IMR-90 (cell line): ENCODE measurements around the gene ADAM23. TPM values are rescaled to one million over a fixed set of nuclear protein-coding genes. Genes with fewer than 3 reads are reported as not detected.

ENCODE experiments used
- ATAC-seq: fragments of 200-7000 bp; cut with Tn5 transposase; 2 replicates; pipeline ENCODE4 v1.9.1; 2020; ENCODE audit warnings: low read depth, mild to moderate bottlenecking, moderate library complexity
- BruUV-seq: library from RNA; stranded (reverse); fragments of 400-500 nt; replicated peaks from 2 replicates; lab custom pipeline; 2021; lab: Mats Ljungman, UMichigan
- CTCF ChIA-PET: fragments of 300-600 bp; formaldehyde crosslinking; extraction: SDS; loops from one replicate; lab custom pipeline; 2021; ENCODE audit warnings: antibody characterized with exemption; lab: Yijun Ruan, JAX
- POLR2A ChIA-PET: fragments of 300-600 bp; sonication (Branson Sonifier 250); formaldehyde crosslinking; loops from one replicate; lab custom pipeline; 2022; ENCODE audit warnings: antibody characterized with exemption; ENCODE audit not compliant: unreplicated experiment; lab: Charles Lee
- DNase-seq: peaks from one replicate; pipeline ENCODE4 v3.0.0; 2013
- H2AFZ ChIP-seq: replicated peaks from 2 replicates; pipeline ENCODE3; 2013; ENCODE audit warnings: low read length, mild to moderate bottlenecking; ENCODE audit not compliant: poor library complexity
- H2AK5ac ChIP-seq: 2 replicates; pipeline ENCODE4 v1.6.1; 2013; ENCODE audit warnings: low read depth, low read length, inconsistent platforms
- H2AK9ac ChIP-seq: replicated peaks from 2 replicates; pipeline ENCODE3; 2013; ENCODE audit warnings: mild to moderate bottlenecking, low read depth, low read length, moderate library complexity; ENCODE audit not compliant: poor library complexity
- H2BK120ac ChIP-seq: 2 replicates; pipeline ENCODE4 v1.6.1; 2013; ENCODE audit warnings: low read depth, low read length, inconsistent platforms
- H2BK15ac ChIP-seq: 3 replicates; pipeline ENCODE4 v1.6.1; 2013; ENCODE audit warnings: low read depth, low read length, inconsistent platforms
- H2BK20ac ChIP-seq: 2 replicates; pipeline ENCODE4 v1.6.1; 2013; ENCODE audit warnings: low read depth, mild to moderate bottlenecking, inconsistent platforms, low read length, moderate library complexity
- H2BK5ac ChIP-seq: 2 replicates; pipeline ENCODE4 v1.6.1; 2013; ENCODE audit warnings: mild to moderate bottlenecking, low read depth, low read length, inconsistent platforms; ENCODE audit not compliant: poor library complexity, severe bottlenecking
- H3K14ac ChIP-seq: replicated peaks from 2 replicates; pipeline ENCODE4 v1.6.1; 2013; ENCODE audit warnings: low read depth, low read length, inconsistent platforms
- H3K18ac ChIP-seq: 2 replicates; pipeline ENCODE4 v1.6.1; 2013; ENCODE audit warnings: low read depth, low read length, control low read depth
- H3K23ac ChIP-seq: 2 replicates; pipeline ENCODE4 v1.6.1; 2013; ENCODE audit warnings: low read depth, low read length, inconsistent platforms
- H3K27ac ChIP-seq: 2 replicates; pipeline ENCODE4 v1.5.1; 2013; ENCODE audit warnings: mild to moderate bottlenecking, control low read depth, low read length; ENCODE audit not compliant: insufficient read depth
- H3K27me3 ChIP-seq: 2 replicates; pipeline ENCODE4 v1.6.1; 2013; ENCODE audit warnings: low read length; ENCODE audit not compliant: control insufficient read depth, insufficient read depth
- H3K36me3 ChIP-seq: 2 replicates; pipeline ENCODE4 v1.6.1; 2013; ENCODE audit warnings: low read length, mixed read lengths; ENCODE audit not compliant: control insufficient read depth, insufficient read depth
- H3K4ac ChIP-seq: 2 replicates; pipeline ENCODE4 v1.6.1; 2013; ENCODE audit warnings: low read depth, low read length, inconsistent platforms
- H3K4me1 ChIP-seq: 2 replicates; pipeline ENCODE4 v1.6.1; 2013; ENCODE audit warnings: low read length, mixed read lengths; ENCODE audit not compliant: control insufficient read depth, insufficient read depth
- H3K4me2 ChIP-seq: 2 replicates; pipeline ENCODE4 v1.6.1; 2013; ENCODE audit warnings: low read depth, mild to moderate bottlenecking, control low read depth, low read length, moderate library complexity
- H3K4me3 ChIP-seq: 2 replicates; pipeline ENCODE4 v1.5.1; 2013; ENCODE audit warnings: low read depth, mild to moderate bottlenecking, control low read depth, low read length, moderate library complexity; ENCODE audit not compliant: insufficient read depth
- H3K56ac ChIP-seq: 2 replicates; pipeline ENCODE4 v1.6.1; 2013; ENCODE audit warnings: low read length, inconsistent platforms; ENCODE audit not compliant: insufficient read depth; ENCODE audit errors: extremely low read depth
- H3K79me1 ChIP-seq, 2 experiments: 2 replicates each; pipeline ENCODE4 v1.6.1; 2013; ENCODE audit warnings: low read length in 2 of 2, inconsistent platforms in 1 of 2, low read depth in 1 of 2
- H3K9ac ChIP-seq: 2 replicates; pipeline ENCODE4 v1.6.1; 2013; ENCODE audit warnings: low read depth, low read length, control low read depth
- H3K9me1 ChIP-seq: 2 replicates; pipeline ENCODE4 v1.6.1; 2013; ENCODE audit warnings: low read length, inconsistent platforms; ENCODE audit not compliant: insufficient read depth
- H3K9me3 ChIP-seq: 2 replicates; pipeline ENCODE4 v1.6.1; 2013; ENCODE audit warnings: low read length; ENCODE audit not compliant: control insufficient read depth, insufficient read depth
- H4K20me1 ChIP-seq: 2 replicates; pipeline ENCODE4 v1.6.1; 2013; ENCODE audit warnings: low read length, inconsistent platforms; ENCODE audit not compliant: insufficient read depth
- H4K5ac ChIP-seq: 2 replicates; pipeline ENCODE4 v1.6.1; 2013; ENCODE audit warnings: mild to moderate bottlenecking, low read depth, low read length, control low read depth
- H4K8ac ChIP-seq, 2 experiments: 2 replicates each; pipeline ENCODE4 v1.6.1; 2013; ENCODE audit warnings: low read depth in 2 of 2, low read length in 2 of 2, control low read depth in 1 of 2, inconsistent platforms in 1 of 2
- H4K91ac ChIP-seq: 2 replicates; pipeline ENCODE4 v1.6.1; 2013; ENCODE audit warnings: low read depth, low read length, inconsistent platforms; ENCODE audit not compliant: insufficient read depth
- FOS ChIP-seq: fragments of 150-350 bp; IDR thresholded peaks from 2 replicates; pipeline ENCODE4 v1.6.1; 2016; ENCODE audit warnings: low read depth, low read length
- MAFK ChIP-seq: IDR thresholded peaks from 2 replicates; pipeline ENCODE4 v1.6.1; 2012; ENCODE audit warnings: low read depth, low read length, improper control_type of control experiment
- MXI1 ChIP-seq: IDR thresholded peaks from 2 replicates; pipeline ENCODE4 v1.6.1; 2012; ENCODE audit warnings: low read depth, mild to moderate bottlenecking, low read length, moderate library complexity, borderline replicate concordance
- RFX5 ChIP-seq: IDR thresholded peaks from 2 replicates; pipeline ENCODE4 v1.8.0; 2012; ENCODE audit warnings: low read depth, mild to moderate bottlenecking, low read length, moderate library complexity
- WGBS, 2 experiments: methylation state at CpG; one replicate each; pipeline versions ENCODE4 v1.1.5 to v1.1.7; 2013; ENCODE audit warnings: missing lambda C conversion rate in 2 of 2; ENCODE audit not compliant: insufficient read length in 1 of 2; ENCODE audit errors: extremely low coverage in 2 of 2; 5-methylcytosine and 5-hydroxymethylcytosine counted together
- dilution Hi-C: fragments of 300-500 bp; cut with HindIII; formaldehyde crosslinking; loops from one replicate; pipeline ENCODE4 v1.14.3; 2018; ENCODE audit warnings: low sequenced_read_pairs; ENCODE audit not compliant: unreplicated experiment
- in situ Hi-C: fragments of 300-500 bp; cut with MboI; formaldehyde crosslinking; loops from 3 replicates; pipeline ENCODE4 v1.14.3; 2019; ENCODE audit warnings: low sequenced_read_pairs, inconsistent platforms, mixed read lengths
- intact Hi-C: fragments of 100-400 bp; cut with micrococcal nuclease; formaldehyde crosslinking; loops from 2 replicates; pipeline ENCODE4 v1.10.0; 2022
- polyA plus RNA-seq, 3 experiments: library from polyadenylated mRNA; depleted of rRNA; stranded (reverse); fragments of >200 nt; gene quantifications; 2 replicates each; pipeline ENCODE4 v1.2.3, GENCODE V29; 2012; ENCODE audit warnings: low replicate concordance in 1 of 3
- total RNA-seq: library from RNA; depleted of rRNA; stranded (reverse); fragments of >200 nt; gene quantifications from 2 replicates; pipeline ENCODE4 v1.2.3, GENCODE V29; 2012

ADAM23 gene
- total and polyA plus RNA-seq, 2 of the 4 experiments (the other 2 are of a cell fraction), result 2.9 to 10.3 TPM

DNA sequence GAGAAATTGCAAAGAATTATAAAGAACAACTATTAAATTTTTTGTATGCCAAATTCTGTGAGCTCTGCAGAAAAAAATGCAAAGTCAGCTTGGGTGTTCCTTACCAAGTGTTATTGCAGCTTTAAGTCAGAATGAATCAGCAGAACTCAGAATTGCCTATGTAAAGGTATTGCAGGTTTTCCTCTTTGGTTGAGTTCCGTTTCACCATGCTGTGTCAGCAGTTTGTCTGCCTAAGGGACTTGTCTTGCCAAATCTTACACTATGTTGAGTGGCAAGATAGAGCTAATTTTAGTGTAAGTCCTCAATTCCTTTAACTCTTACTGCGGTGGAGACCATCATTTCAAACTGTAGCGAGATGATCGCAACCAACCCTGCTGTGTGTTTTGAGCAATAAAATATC lies 38.8 kb downstream of the ADAM23 start:
- H3K4me2 ChIP-seq, result no peak overlapping the region
- DNase-seq (peak; percentile 10), ATAC-seq (no peak)
- H2BK120ac ChIP-seq, result no peak overlapping the region
- intact Hi-C loops (no loop called here), in situ Hi-C loops (no loop called here), dilution Hi-C loops (no loop called here)
- H3K36me3 ChIP-seq, result no peaks in the 10 kb centered on the region
- H3K9ac ChIP-seq, result no peak overlapping the region
- no peak for TF ChIP-seq MXI1
- TF ChIP-seq RFX5, result no peak
- peak; percentile 89 for TF ChIP-seq MAFK
- no peak for TF ChIP-seq FOS
- no peak overlapping the region for H3K4ac ChIP-seq
- H4K5ac ChIP-seq, result no peak overlapping the region
- H2AK9ac ChIP-seq, result no peak overlapping the region
- no peaks in the 10 kb centered on the region for H3K4me1 ChIP-seq
- BruUV-seq, result no TSS peak
- H3K56ac ChIP-seq, result no peak overlapping the region
- H3K18ac ChIP-seq, result no peak overlapping the region
- no peak overlapping the region for H3K4me3 ChIP-seq
- no peak overlapping the region for H3K14ac ChIP-seq
- H3K27me3 ChIP-seq, result no peaks in the 10 kb centered on the region
- no peak overlapping the region for H2BK5ac ChIP-seq
- no CpG with 5 or more reads among the region's 4 CpGs for WGBS, 2 experiments
- H2AK5ac ChIP-seq, result no peak overlapping the region
- no peak overlapping the region for H2BK15ac ChIP-seq
- H3K9me1 ChIP-seq, result no peaks in the 10 kb centered on the region
- no peaks in the 10 kb centered on the region for H3K9me3 ChIP-seq
- no peaks in the 10 kb centered on the region; a peak in 1 of 4 replicates for H3K79me1 ChIP-seq
- H4K8ac ChIP-seq, result no peak overlapping the region
- H4K91ac ChIP-seq, result no peak overlapping the region
- H4K20me1 ChIP-seq, result no peaks in the 10 kb centered on the region
- ChIA-PET POLR2A (no interaction called here), CTCF (interaction anchor here (0.5 kb wide), 1 partner anchor 53 kb away, joined by 3 read pairs; no protein-coding TSS in a partner anchor)
- H3K23ac ChIP-seq, result no peak overlapping the region
- H2AFZ ChIP-seq, result no peak overlapping the region
- H3K27ac ChIP-seq, result no peak overlapping the region
- no peak overlapping the region for H2BK20ac ChIP-seq
